Measurements from ENCODE around the gene PRKCB. TPM values are rescaled to one million over a fixed set of nuclear protein-coding genes. Genes with fewer than 3 reads are reported as not detected.

The PRKCB gene
- total RNA-seq, 1 experiment from 2014 or later: 0.89 TPM

GRCh38 chr16:24074574-24074973, 238.8 kb downstream of the PRKCB start:
- no peak overlapping the region for H3K27ac ChIP-seq (ENCODE audit: low read depth, low read length)
- no peaks in the 10 kb centered on the region for H3K79me2 ChIP-seq (ENCODE audit: insufficient read depth, low read length)
- no peak overlapping the region for H3K9ac ChIP-seq (ENCODE audit: low read length)
- CTCF ChIA-PET: interaction anchor here (1.3 kb wide), 1 partner anchor 179 kb away, joined by 7 read pairs; no protein-coding TSS in a partner anchor
- intact Hi-C loops (cut with micrococcal nuclease): loop anchor here (10.0 kb wide), 1 partner anchor 180 kb away; the partner anchor contains the start of gene CACNG3
- RAD21 ChIA-PET (ENCODE audit: low non-redundant PET in 1 of 2, low total read pairs in 2 of 2, uncharacterized antibody in 2 of 2, unreplicated experiment in 2 of 2): no interaction called here
- H3K4me1 ChIP-seq (ENCODE audit: control insufficient read depth in 1 of 2, insufficient read depth in 2 of 2, low read length in 2 of 2): peaks cover 0 to 6% of the 10 kb centered on the region in 2 experiments; a peak in 1 of 4 replicates
- no peak overlapping the region for H3K4me2 ChIP-seq (ENCODE audit: low read length)
- no peak overlapping the region for H2AFZ ChIP-seq (ENCODE audit: low read depth, low read length, poor library complexity, severe bottlenecking)
- POLR2A ChIA-PET: no interaction called here
- ATAC-seq (no peak), DNase-seq (ENCODE audit: low read depth, low spot score) (no peak)
- H3K9me2 ChIP-seq (ENCODE audit: insufficient read depth): no peaks in the 10 kb centered on the region
- no TSS peak for BruUV-seq (replicated peaks)
- no peak overlapping the region for H3K4me3 ChIP-seq (replicated peaks in 1 of 2; ENCODE audit: low read depth in 1 of 2, low read length in 2 of 2)
- no peaks in the 10 kb centered on the region for H3K36me3 ChIP-seq (ENCODE audit: control insufficient read depth in 1 of 2, insufficient read depth in 2 of 2, low read length in 2 of 2)
- H3K27me3 ChIP-seq (ENCODE audit: insufficient read depth, low read length): peaks cover 31% of the 10 kb centered on the region
- H3K9me3 ChIP-seq (ENCODE audit: control insufficient read depth in 1 of 2, insufficient read depth in 1 of 2, low read depth in 1 of 2, low read length in 2 of 2): no peaks in the 10 kb centered on the region
- TF ChIP-seq EZH2 (IDR thresholded peaks at IDR 0.05) (no peak), CTCF (IDR thresholded peaks at IDR 0.05 in 2 of 3, conservative IDR thresholded peaks at IDR 0.05 in 1 of 3; ENCODE audit: borderline replicate concordance in 1 of 3, insufficient read depth in 1 of 3, low read depth in 2 of 3, low read length in 2 of 3) (no peak), ATF3 (IDR thresholded peaks at IDR 0.05) (no peak), EGR1 (IDR thresholded peaks at IDR 0.05; ENCODE audit: low read depth) (no peak), POLR2A (IDR thresholded peaks at IDR 0.05; ENCODE audit: borderline replicate concordance, extremely low read depth, insufficient read depth, insufficient read length) (no peak), SIN3A (IDR thresholded peaks at IDR 0.05; ENCODE audit: low read depth) (no peak), CEBPB (IDR thresholded peaks at IDR 0.05; ENCODE audit: low read depth) (no peak), ZNF274 (IDR thresholded peaks at IDR 0.05; ENCODE audit: low read depth, low read length) (no peak), ZFX (IDR thresholded peaks at IDR 0.05) (no peak), EZH2phosphoT487 (IDR thresholded peaks at IDR 0.05; ENCODE audit: borderline replicate concordance) (no peak), POLR2AphosphoS5 (IDR thresholded peaks at IDR 0.05; ENCODE audit: low read depth, low read length) (no peak), TCF7L2 (IDR thresholded peaks at IDR 0.05; ENCODE audit: borderline replicate concordance, extremely low read depth, insufficient read depth, insufficient read length) (no peak), YY1 (IDR thresholded peaks at IDR 0.05; ENCODE audit: extremely low read depth, insufficient replicate concordance, low read depth, low read length) (no peak), REST (IDR thresholded peaks at IDR 0.05; ENCODE audit: low read depth) (no peak)
- no peaks in the 10 kb centered on the region for H4K20me1 ChIP-seq (ENCODE audit: insufficient read depth)

All from HCT116 (cell line).